ENCODE data around the gene MEGF11.

The MEGF11 gene

GRCh38 chr15:66126456-66126855 is 127.1 kb downstream of the MEGF11 start:
- Mint-ChIP-seq H3K36me3 (ENCODE audit: low read depth) (no peaks in the 10 kb centered on the region), H3K27ac (no peak overlapping the region), H3K4me3 (no peak overlapping the region), H3K27me3 (ENCODE audit: low read depth, poor library complexity) (peaks cover 46% of the 10 kb centered on the region), H3K4me1 (peaks cover 45% of the 10 kb centered on the region), H3K9me3 (no peaks in the 10 kb centered on the region)
- no peak for DNase-seq
- TF ChIP-seq CTCF (IDR thresholded peaks at IDR 0.05) = no peak

GRCh38 chr15:66126031-66126441 is 127.5 kb downstream of the MEGF11 start:
- H3K9me3 Mint-ChIP-seq = no peaks in the 10 kb centered on the region
- no peaks in the 10 kb centered on the region for H3K36me3 Mint-ChIP-seq (ENCODE audit: low read depth)
- peak; percentile 31 for DNase-seq
- H3K4me3 Mint-ChIP-seq = no peak overlapping the region
- H3K27ac Mint-ChIP-seq = no peak overlapping the region
- peaks cover 43% of the 10 kb centered on the region for H3K27me3 Mint-ChIP-seq (ENCODE audit: low read depth, poor library complexity)
- TF ChIP-seq CTCF (IDR thresholded peaks at IDR 0.05) = no peak
- H3K4me1 Mint-ChIP-seq = peaks cover 45% of the 10 kb centered on the region

GRCh38 chr15:66124651-66125050 is 128.9 kb downstream of the MEGF11 start:
- peaks cover 45% of the 10 kb centered on the region for H3K4me1 Mint-ChIP-seq

GRCh38 chr15:66123799-66124198 is 129.8 kb downstream of the MEGF11 start:
- Mint-ChIP-seq H3K36me3 (ENCODE audit: low read depth) (no peaks in the 10 kb centered on the region), H3K4me3 (no peak overlapping the region), H3K9me3 (no peaks in the 10 kb centered on the region), H3K4me1 (peaks cover 40% of the 10 kb centered on the region), H3K27me3 (ENCODE audit: low read depth, poor library complexity) (peaks cover 36% of the 10 kb centered on the region), H3K27ac (no peak overlapping the region)
- DNase-seq = no peak
- TF ChIP-seq CTCF (IDR thresholded peaks at IDR 0.05) = no peak

More at GRCh38 chr15:66124651-66125050, 128.9 kb downstream of the MEGF11 start:
- Mint-ChIP-seq H3K9me3 (no peaks in the 10 kb centered on the region), H3K36me3 (ENCODE audit: low read depth) (no peaks in the 10 kb centered on the region), H3K27ac (no peak overlapping the region), H3K4me3 (no peak overlapping the region), H3K27me3 (ENCODE audit: low read depth, poor library complexity) (peaks cover 42% of the 10 kb centered on the region)
- TF ChIP-seq CTCF (IDR thresholded peaks at IDR 0.05) = no peak
- DNase-seq = no peak

- TF ChIP-seq CTCF (IDR thresholded peaks at IDR 0.05) = no peak
- H3K9me3 Mint-ChIP-seq = no peaks in the 10 kb centered on the region
- no peak for DNase-seq
- no peaks in the 10 kb centered on the region for H3K36me3 Mint-ChIP-seq (ENCODE audit: low read depth)
- peaks cover 16% of the 10 kb centered on the region for H3K4me1 Mint-ChIP-seq
- no peak overlapping the region for H3K27ac Mint-ChIP-seq
- no peak overlapping the region for H3K4me3 Mint-ChIP-seq
- H3K27me3 Mint-ChIP-seq (ENCODE audit: low read depth, poor library complexity) = peaks cover 33% of the 10 kb centered on the region
These were observed 133.1 kb downstream of the MEGF11 start for GRCh38 chr15:66120422-66120821.

GRCh38 chr15:66117841-66118240 is 135.7 kb downstream of the MEGF11 start:
- Mint-ChIP-seq H3K9me3 (no peaks in the 10 kb centered on the region), H3K4me1 (peaks cover 12% of the 10 kb centered on the region), H3K27ac (no peak overlapping the region), H3K4me3 (no peak overlapping the region), H3K27me3 (ENCODE audit: low read depth, poor library complexity) (peaks cover 32% of the 10 kb centered on the region), H3K36me3 (ENCODE audit: low read depth) (no peaks in the 10 kb centered on the region)
- DNase-seq = no peak
- TF ChIP-seq CTCF (IDR thresholded peaks at IDR 0.05) = no peak

All from nephron progenitor cell (in vitro differentiated cells).